GM18868 (cell line): ENCODE data around the gene DENND10.
"Not testable (repeated sequence)": the region's sequence is repeated elsewhere in the genome, so short reads cannot be mapped to it uniquely, and the experiment has no call there.

Source experiments
- ATAC-seq: cut with Tn5 transposase; IDR thresholded peaks from one replicate; pipeline ENCODE4 v1.9.1; 2021; ENCODE audit warnings: mild to moderate bottlenecking, moderate library complexity; ENCODE audit not compliant: unreplicated experiment

DENND10 gene

GRCh38 chr10:119166118-119166500, 62.2 kb downstream of the DENND10 start:
- no peak for ATAC-seq

- no peak for ATAC-seq
Observed at GRCh38 chr10:119166564-119166963, 62.7 kb downstream of the DENND10 start.

GRCh38 chr10:119167041-119167440, 63.1 kb downstream of the DENND10 start:
- ATAC-seq, result no peak

GRCh38 chr10:119174109-119174508, 70.2 kb downstream of the DENND10 start:
- no peak for ATAC-seq

GRCh38 chr10:119176166-119176565, 72.3 kb downstream of the DENND10 start:
- no peak for ATAC-seq

- ATAC-seq, result no peak
Observed at GRCh38 chr10:119177708-119178371, 73.9 kb downstream of the DENND10 start.

- peak; percentile 95 for ATAC-seq
Observed at GRCh38 chr10:119178372-119179119, 74.6 kb downstream of the DENND10 start, which contains the start of gene PRDX3. PRDX3 (minus strand) TSS chr10:119178812; CDS start chr10:119178790, 22 bp downstream.

GRCh38 chr10:119180850-119181400, 77.0 kb downstream of the DENND10 start:
- not testable (repeated sequence) for ATAC-seq

GRCh38 chr10:119183664-119184412, 79.9 kb downstream of the DENND10 start:
- no peak for ATAC-seq
